ENCODE results near the gene KLHL17. TPM values are rescaled to one million over a fixed set of nuclear protein-coding genes. Genes with fewer than 3 reads are reported as not detected.
A peak's percentile ranks its signal among the peaks of the same experiment; 100 is the strongest.

KLHL17 gene
- total RNA-seq, 1 donor from 2014 or later, result 6.1 TPM

- DNase-seq (ENCODE audit: low spot score in 2 of 2), result peak; percentile 86 to 91
- no peak for FAIRE-seq
Measured at GRCh38 chr1:921011-921837, 39.2 kb upstream of the KLHL17 start.

- FAIRE-seq (no peak), DNase-seq (ENCODE audit: low spot score in 2 of 2) (peak; percentile 85 to 89)
Measured at GRCh38 chr1:923131-923990, 37.0 kb upstream of the KLHL17 start, which contains the start of gene SAMD11. Gene SAMD11, plus strand, starts transcription at chr1:923923. Its CDS starts 509 bp downstream, at chr1:924432.

GRCh38 chr1:923991-924655 lies 36.3 kb upstream of the KLHL17 start:
- DNase-seq (ENCODE audit: low spot score in 2 of 2) (no peak), FAIRE-seq (no peak)

- FAIRE-seq (no peak), DNase-seq (ENCODE audit: low spot score in 2 of 2) (no peak)
Measured at GRCh38 chr1:924656-925560, 35.5 kb upstream of the KLHL17 start.

- DNase-seq (ENCODE audit: low spot score in 2 of 2) (no peak), FAIRE-seq (no peak)
Measured at GRCh38 chr1:925561-926421, 34.6 kb upstream of the KLHL17 start.

GRCh38 chr1:927234-927633 lies 33.1 kb upstream of the KLHL17 start:
- no peak for FAIRE-seq
- no peak for DNase-seq (ENCODE audit: low spot score in 2 of 2)

GRCh38 chr1:927748-928147 lies 32.6 kb upstream of the KLHL17 start:
- FAIRE-seq (no peak), DNase-seq (ENCODE audit: low spot score in 2 of 2) (no peak)

GRCh38 chr1:928825-929661 lies 31.3 kb upstream of the KLHL17 start:
- DNase-seq (ENCODE audit: low spot score in 2 of 2) (no peak), FAIRE-seq (no peak)

- DNase-seq (ENCODE audit: low spot score in 2 of 2), result no peak
- no peak for FAIRE-seq
Measured at GRCh38 chr1:929712-930632, 30.4 kb upstream of the KLHL17 start.

GRCh38 chr1:930633-931138 lies 29.7 kb upstream of the KLHL17 start:
- FAIRE-seq (no peak), DNase-seq (ENCODE audit: low spot score in 2 of 2) (no peak)

- no peak for FAIRE-seq
- DNase-seq (ENCODE audit: low spot score in 2 of 2), result no peak
Measured at GRCh38 chr1:931380-932172, 28.8 kb upstream of the KLHL17 start.

- FAIRE-seq, result no peak
Measured at GRCh38 chr1:932173-932510, 28.2 kb upstream of the KLHL17 start.

GRCh38 chr1:932776-933602 lies 27.4 kb upstream of the KLHL17 start:
- DNase-seq (ENCODE audit: low spot score in 2 of 2) (no peak), FAIRE-seq (no peak)

More at GRCh38 chr1:932173-932510, 28.2 kb upstream of the KLHL17 start:
- DNase-seq (ENCODE audit: low spot score in 2 of 2), result no peak

GRCh38 chr1:933603-933940 lies 26.8 kb upstream of the KLHL17 start:
- DNase-seq (ENCODE audit: low spot score in 2 of 2) (no peak), FAIRE-seq (no peak)
